HG02571 (cell line): ENCODE results near the gene MOV10L1.

Experiments used
- ATAC-seq: cut with Tn5 transposase; IDR thresholded peaks from one replicate; pipeline ENCODE4 v1.9.1; 2021; ENCODE audit warnings: mild to moderate bottlenecking, moderate library complexity; ENCODE audit not compliant: unreplicated experiment

The MOV10L1 gene

GRCh38 chr22:50089682-50090411 is at the start of gene MOV10L1:
TSS of gene MOV10L1 (plus strand) at chr22:50090006. CDS start at chr22:50090089, 83 bp downstream.
- no peak for ATAC-seq

GRCh38 chr22:50040717-50041116 is 49.1 kb upstream of the MOV10L1 start:
- no peak for ATAC-seq

- ATAC-seq = no peak
Measured at GRCh38 chr22:50041361-50042065, 48.3 kb upstream of the MOV10L1 start.

GRCh38 chr22:50044485-50045118 is 45.2 kb upstream of the MOV10L1 start:
- ATAC-seq = no peak

- no peak for ATAC-seq
Measured at GRCh38 chr22:50045211-50046018, 44.4 kb upstream of the MOV10L1 start.

GRCh38 chr22:50046019-50046415 is 43.8 kb upstream of the MOV10L1 start:
- ATAC-seq = no peak

- no peak for ATAC-seq
Measured at GRCh38 chr22:50046481-50047245, 43.1 kb upstream of the MOV10L1 start.

- no peak for ATAC-seq
Measured at GRCh38 chr22:50047346-50047745, 42.5 kb upstream of the MOV10L1 start.

GRCh38 chr22:50048061-50048765 is 41.6 kb upstream of the MOV10L1 start:
- ATAC-seq = no peak

GRCh38 chr22:50048836-50049235 is 41.0 kb upstream of the MOV10L1 start:
- ATAC-seq = no peak

GRCh38 chr22:50049299-50050195 is 40.3 kb upstream of the MOV10L1 start:
- ATAC-seq = no peak

GRCh38 chr22:50051930-50052329 is 37.9 kb upstream of the MOV10L1 start:
- ATAC-seq = no peak

GRCh38 chr22:50053861-50054260 is 35.9 kb upstream of the MOV10L1 start:
- ATAC-seq = no peak

GRCh38 chr22:50056214-50056972 is 33.4 kb upstream of the MOV10L1 start:
- no peak for ATAC-seq

- no peak for ATAC-seq
Measured at GRCh38 chr22:50057278-50058060, 32.3 kb upstream of the MOV10L1 start.

- no peak for ATAC-seq
Measured at GRCh38 chr22:50058061-50058905, 31.5 kb upstream of the MOV10L1 start, which contains the start of gene TTLL8. TSS of gene TTLL8 (minus strand) at chr22:50058298.
